ENCODE data around the gene APOA5. TPM values are rescaled to one million over a fixed set of nuclear protein-coding genes. Genes with fewer than 3 reads are reported as not detected.
A peak's percentile ranks its signal among the peaks of the same experiment; 100 is the strongest.

The APOA5 gene
- total and polyA plus RNA-seq, 2 of the 4 experiments (the other 2 are of a cell fraction) = not detected

DNA sequence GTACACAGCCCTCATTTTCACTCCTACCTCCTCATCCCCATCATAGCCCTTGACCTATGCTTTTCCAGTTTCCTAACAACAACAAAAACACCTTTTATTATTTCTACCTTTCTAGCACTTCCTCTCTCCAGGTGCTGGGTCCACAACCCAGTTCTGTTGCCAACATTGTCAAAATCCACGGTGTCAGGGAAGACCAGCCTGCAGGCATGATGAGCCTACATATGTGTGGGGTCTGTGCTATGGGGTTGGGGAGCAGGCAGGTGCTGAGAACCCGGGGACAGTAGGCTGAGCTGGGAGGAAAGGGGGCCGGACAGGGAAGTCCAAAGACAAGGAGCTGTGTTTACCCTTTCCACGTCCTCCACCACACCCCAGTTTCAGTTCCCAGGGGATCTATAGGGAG is 3.1 kb downstream of the APOA5 start:
- Histone ChIP-seq H3K27ac (ENCODE audit: insufficient read depth, low read length) (no peak overlapping the region; the same call in 1 of the 2 replicates), H2BK120ac (ENCODE audit: low read depth, low read length) (peak overlapping the region; percentile 88), H3K23ac (ENCODE audit: low read depth, low read length) (peak overlapping the region; percentile 93; the same call in 1 of the 2 replicates), H2BK15ac (ENCODE audit: low read depth, low read length) (0 out of 3 replicates have a peak overlapping the region, but pooled peaks have one; percentile 30), H2AK9ac (replicated peaks; ENCODE audit: low read depth, low read length, poor library complexity) (peak overlapping the region; percentile 84), H4K91ac (ENCODE audit: insufficient read depth, low read depth, low read length) (peak overlapping the region; percentile 75), H2BK5ac (ENCODE audit: low read depth, low read length, poor library complexity, severe bottlenecking) (no peak overlapping the region), H3K27me3 (ENCODE audit: control insufficient read depth, insufficient read depth, low read length) (no peaks in the 10 kb centered on the region), H3K56ac (ENCODE audit: extremely low read depth, insufficient read depth, low read length) (peak overlapping the region; percentile 87; the same call in 1 of the 2 replicates), H2AFZ (replicated peaks; ENCODE audit: low read length, poor library complexity) (peak overlapping the region; percentile 95), H2BK20ac (ENCODE audit: low read depth, low read length) (no peak overlapping the region; the same call in 1 of the 2 replicates), H4K20me1 (ENCODE audit: insufficient read depth, low read length) (0 out of 2 replicates have a peak, but pooled peaks cover 4% of the 10 kb centered on the region), H3K4ac (ENCODE audit: low read depth, low read length) (peak overlapping the region; percentile 92), H2AK5ac (ENCODE audit: low read depth, low read length) (peak overlapping the region; percentile 51), H4K8ac (ENCODE audit: low read depth in 2 of 2, low read length in 2 of 2) (peak overlapping the region; percentile 96 to 98), H3K79me1 (ENCODE audit: low read depth in 1 of 2, low read length in 2 of 2) (peaks cover 39 to 47% of the 10 kb centered on the region in 2 experiments), H3K18ac (ENCODE audit: low read depth, low read length) (peak overlapping the region; percentile 86; the same call in 1 of the 2 replicates), H3K4me1 (ENCODE audit: control insufficient read depth, insufficient read depth, low read length) (peaks cover 6% of the 10 kb centered on the region), H3K14ac (replicated peaks; ENCODE audit: low read depth, low read length) (peak overlapping the region; percentile 99), H3K9ac (ENCODE audit: low read depth, low read length) (peak overlapping the region; percentile 92), H3K4me3 (ENCODE audit: insufficient read depth, low read depth, low read length) (peak overlapping the region; percentile 67), H3K36me3 (ENCODE audit: control insufficient read depth, insufficient read depth, low read length) (peaks cover 22% of the 10 kb centered on the region), H3K9me3 (ENCODE audit: control insufficient read depth, insufficient read depth, low read length) (no peaks in the 10 kb centered on the region), H3K9me1 (ENCODE audit: insufficient read depth, low read length) (peaks cover 24% of the 10 kb centered on the region), H3K4me2 (ENCODE audit: low read depth, low read length) (peak overlapping the region; percentile 83), H4K5ac (ENCODE audit: low read depth, low read length) (peak overlapping the region; percentile 93)
- in situ Hi-C loops (cut with MboI; ENCODE audit: low sequenced_read_pairs) (loop anchor here (5.0 kb wide), 1 partner anchor 444 kb away; the partner anchor contains the start of genes PCSK7 and RNF214), intact Hi-C loops (cut with micrococcal nuclease) (loop anchor here (1.0 kb wide), 1 partner anchor 48 kb away; no protein-coding TSS in a partner anchor), dilution Hi-C loops (cut with HindIII; ENCODE audit: low sequenced_read_pairs, unreplicated experiment) (no loop called here)
- BruUV-seq (replicated peaks) = no TSS peak
- DNase-seq = no peak
- WGBS, 2 experiments (ENCODE audit: extremely low coverage in 2 of 2, insufficient read length in 1 of 2) = no CpG with 5 or more reads among the region's 4 CpGs
- ChIA-PET POLR2A (ENCODE audit: unreplicated experiment) (no interaction called here), CTCF (no interaction called here)
- no peak for ATAC-seq (ENCODE audit: low read depth)
- TF ChIP-seq RFX5 (IDR thresholded peaks at IDR 0.05; ENCODE audit: low read depth, low read length) (no peak), POLR2A (IDR thresholded peaks at IDR 0.05; ENCODE audit: low read depth, low read length) (no peak; the same call in 1 of the 2 replicates), FOS (IDR thresholded peaks at IDR 0.05; ENCODE audit: low read depth, low read length) (no peak), NFE2L2 (IDR thresholded peaks at IDR 0.05; ENCODE audit: low read depth, low read length) (no peak), ELK1 (IDR thresholded peaks at IDR 0.05; ENCODE audit: borderline replicate concordance, low read depth, low read length) (no peak), BHLHE40 (IDR thresholded peaks at IDR 0.05; ENCODE audit: low read depth, low read length) (no peak), MAZ (IDR thresholded peaks at IDR 0.05; ENCODE audit: borderline replicate concordance, low read depth, low read length) (no peak), RCOR1 (IDR thresholded peaks at IDR 0.05; ENCODE audit: insufficient replicate concordance, low read length) (no peak), SMC3 (IDR thresholded peaks at IDR 0.05; ENCODE audit: low read depth, low read length) (no peak), CEBPB (IDR thresholded peaks at IDR 0.05; ENCODE audit: low read depth, low read length) (no peak), CTCF (conservative IDR thresholded peaks at IDR 0.05; ENCODE audit: low read depth, low read length) (no peak), MAFK (IDR thresholded peaks at IDR 0.05; ENCODE audit: low read depth, low read length) (no peak), RAD21 (IDR thresholded peaks at IDR 0.05; ENCODE audit: low read length) (no peak), MXI1 (IDR thresholded peaks at IDR 0.05; ENCODE audit: borderline replicate concordance, low read depth, low read length) (no peak), CHD1 (IDR thresholded peaks at IDR 0.05; ENCODE audit: low read depth, low read length) (no peak)
- TF ChIP-seq, protein P1, sequence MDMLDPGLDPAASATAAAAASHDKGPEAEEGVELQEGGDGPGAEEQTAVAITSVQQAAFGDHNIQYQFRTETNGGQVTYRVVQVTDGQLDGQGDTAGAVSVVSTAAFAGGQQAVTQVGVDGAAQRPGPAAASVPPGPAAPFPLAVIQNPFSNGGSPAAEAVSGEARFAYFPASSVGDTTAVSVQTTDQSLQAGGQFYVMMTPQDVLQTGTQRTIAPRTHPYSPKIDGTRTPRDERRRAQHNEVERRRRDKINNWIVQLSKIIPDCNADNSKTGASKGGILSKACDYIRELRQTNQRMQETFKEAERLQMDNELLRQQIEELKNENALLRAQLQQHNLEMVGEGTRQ (IDR thresholded peaks at IDR 0.05; ENCODE audit: low read depth, low read length) = no peak

Data from IMR-90 (cell line).